Stimulated activated CD4-positive, alpha-beta T cell treated with anti-CD3 and anti-CD28 coated beads, Interleukin-2, amount 100 ng/mL, for 24 hours (primary cell): ENCODE results near the gene CAB39L.
A peak's percentile ranks its signal among the peaks of the same experiment; 100 is the strongest.
"Not testable (repeated sequence)": the region's sequence is repeated elsewhere in the genome, so short reads cannot be mapped to it uniquely, and the experiment has no call there.

Experiments
- DNase-seq, 2 donors: peaks; one replicate each; pipeline ENCODE4 v3.0.0-alpha.2; 2020

CAB39L gene

DNA sequence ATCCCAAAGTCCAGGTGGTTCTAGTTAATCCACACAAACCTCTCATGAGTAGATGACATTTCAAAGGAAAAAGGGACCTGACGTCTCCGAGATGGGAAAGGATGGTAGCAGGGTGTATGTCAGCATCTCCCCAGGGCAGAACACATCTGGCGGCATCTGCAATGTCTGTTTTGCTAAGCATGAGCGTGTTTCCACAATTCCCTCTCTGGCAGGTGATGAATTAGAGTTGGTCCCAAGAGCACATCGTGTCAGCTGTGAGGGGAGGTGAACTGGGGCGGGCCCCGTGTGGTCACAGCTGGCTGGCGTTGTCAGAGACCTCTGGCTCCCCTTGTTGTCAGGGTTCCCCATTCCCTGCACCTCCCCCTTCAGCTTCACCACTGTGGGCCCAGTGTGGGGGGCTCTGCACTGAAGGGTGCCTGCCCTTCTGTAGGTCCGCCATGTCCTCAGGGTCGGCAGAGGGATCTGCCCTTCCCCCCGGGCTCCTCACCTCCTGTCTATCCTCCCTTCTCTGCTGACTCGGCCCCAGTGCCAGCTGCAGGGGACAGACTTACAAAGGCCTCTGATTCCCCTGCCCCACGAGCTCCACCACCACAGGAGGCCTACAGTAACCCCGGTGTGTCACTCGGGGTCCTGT is 138.0 kb downstream of the CAB39L start:
- DNase-seq, result no peak

DNA sequence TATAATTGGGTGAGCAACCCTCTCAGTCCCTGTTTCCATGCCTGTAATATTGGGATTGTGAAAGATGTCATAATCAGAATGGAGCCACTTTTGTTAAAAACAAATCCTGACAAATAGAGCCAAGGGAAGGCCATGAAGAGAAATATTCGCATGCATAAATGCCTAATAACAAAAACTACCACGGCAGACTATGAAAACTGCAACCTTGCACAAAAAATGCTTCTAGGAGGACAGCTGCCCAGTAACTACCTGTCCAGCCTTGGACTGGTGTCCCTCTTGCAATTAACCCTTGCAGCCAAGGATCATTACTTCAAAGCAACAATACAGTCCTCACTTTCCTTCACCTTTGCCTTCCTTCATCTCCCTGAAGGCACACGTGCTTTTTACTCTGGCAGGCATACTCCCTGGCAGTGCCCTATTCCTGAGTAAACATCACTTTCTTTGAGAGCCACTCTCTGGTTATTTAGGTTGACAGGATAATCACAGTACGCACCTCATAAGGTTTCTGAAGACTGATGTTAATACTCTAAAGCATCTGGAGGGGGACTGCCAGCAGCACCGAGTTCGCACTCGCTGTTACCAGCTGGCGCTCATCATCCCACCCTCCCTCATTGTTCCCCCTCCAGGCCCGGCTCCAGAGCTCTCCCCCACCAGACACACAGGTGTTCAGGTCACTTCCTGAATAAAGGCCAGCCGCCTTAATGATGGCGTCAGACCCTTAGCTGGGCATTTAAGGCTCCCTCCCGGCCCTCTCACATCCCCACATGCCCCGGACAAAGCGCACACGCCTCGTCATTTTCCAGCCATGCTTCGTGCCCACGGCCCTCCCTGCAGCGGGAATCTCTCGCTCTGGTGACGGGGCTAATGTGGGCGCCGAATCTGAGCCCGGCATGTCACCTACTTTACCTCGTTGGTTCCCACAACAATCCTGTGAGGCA is 138.8 kb downstream of the CAB39L start:
- no peak for DNase-seq

DNA sequence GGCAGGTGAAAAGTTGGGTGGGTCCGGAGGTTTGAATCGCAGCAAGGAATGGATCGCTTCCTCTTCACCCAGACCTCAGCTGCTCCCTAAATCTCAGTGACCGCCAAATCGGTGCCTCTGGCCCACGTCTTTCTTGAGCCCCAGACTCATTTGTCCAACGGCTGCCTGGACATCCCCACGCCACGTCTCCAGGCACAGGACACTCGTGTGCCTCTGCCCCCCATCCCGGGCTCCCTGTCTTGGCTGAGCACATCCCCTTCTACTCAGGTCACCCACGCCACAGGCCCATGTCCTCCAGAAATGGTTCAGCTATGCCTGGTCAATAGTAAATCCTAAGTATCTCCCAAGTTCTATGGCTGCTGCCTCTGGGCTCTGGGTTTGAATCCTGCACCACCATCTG is 139.5 kb downstream of the CAB39L start:
- DNase-seq, result no peak

DNA sequence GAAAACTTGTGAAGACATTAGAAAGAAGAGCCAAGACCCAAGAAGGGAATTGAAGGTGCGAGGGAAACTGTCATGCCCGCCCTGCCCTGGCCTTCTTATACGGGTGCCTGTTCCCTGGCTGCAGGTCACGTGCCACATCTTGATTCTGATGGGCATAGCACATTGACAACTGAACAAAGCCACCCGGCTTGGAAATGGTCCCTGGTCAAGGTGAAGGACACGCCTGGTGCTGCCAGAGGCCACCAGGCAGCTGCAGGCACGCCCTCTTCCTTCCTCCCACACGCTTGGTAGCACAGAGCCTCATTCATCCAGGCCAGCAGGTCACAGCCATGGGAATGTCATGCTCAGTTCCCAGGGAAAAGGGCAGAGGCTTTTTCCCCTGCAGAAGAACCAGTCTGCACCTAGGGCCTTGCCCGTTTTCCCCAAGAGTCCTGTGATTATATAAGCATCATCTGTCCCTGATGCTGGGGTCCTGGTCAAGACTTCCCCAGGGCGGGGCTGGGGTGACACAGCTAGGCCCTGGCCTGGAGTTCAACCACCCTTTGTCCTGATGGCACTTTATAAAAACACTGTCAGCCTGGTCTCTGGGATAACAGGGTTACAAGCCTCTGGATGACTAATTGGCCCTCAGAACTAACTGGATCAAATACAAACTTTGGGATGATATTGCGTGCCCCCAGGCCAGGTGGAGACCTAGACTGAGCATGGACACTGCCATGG is 140.2 kb downstream of the CAB39L start:
- no peak for DNase-seq

DNA sequence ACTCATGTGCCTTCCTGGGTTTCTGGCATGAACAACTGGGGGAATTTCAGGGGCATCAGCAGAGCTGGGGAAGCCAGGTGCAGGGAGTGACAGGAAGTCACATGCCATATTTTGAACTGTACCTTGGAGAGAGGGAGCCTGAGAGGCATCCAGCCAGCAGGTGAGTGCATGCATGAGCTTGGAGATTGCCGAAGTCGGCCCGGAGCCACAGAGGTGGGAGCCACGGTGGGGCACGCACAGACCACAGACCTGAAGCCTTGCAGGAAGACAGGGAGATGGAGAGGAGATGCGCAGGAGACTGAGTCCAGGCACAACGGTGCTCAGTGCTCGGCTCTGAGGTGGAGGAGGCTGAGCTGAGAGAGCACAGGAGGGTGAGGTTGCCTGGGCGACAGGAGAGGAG is 141.0 kb downstream of the CAB39L start:
- DNase-seq, result no peak

DNA sequence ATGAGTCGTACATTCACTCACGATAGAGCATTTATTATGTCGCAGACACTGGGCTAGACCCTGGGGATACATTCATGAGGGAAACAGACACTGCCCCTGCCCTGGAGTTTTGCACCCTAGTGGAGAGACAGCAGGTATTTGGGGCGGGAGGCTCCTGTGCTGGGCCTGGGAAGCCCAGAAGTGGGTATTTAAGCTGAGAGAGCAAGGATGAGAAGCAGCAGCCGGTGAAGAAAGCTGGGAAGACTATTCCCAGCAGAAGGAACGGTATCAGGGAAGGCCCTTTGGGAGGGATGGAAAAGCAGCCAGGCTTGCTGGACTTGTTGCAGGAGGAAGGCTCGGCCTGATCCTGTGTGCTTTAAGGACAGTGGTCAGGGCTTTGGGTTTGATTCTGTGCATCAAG is 141.6 kb downstream of the CAB39L start:
- DNase-seq, result no peak

DNA sequence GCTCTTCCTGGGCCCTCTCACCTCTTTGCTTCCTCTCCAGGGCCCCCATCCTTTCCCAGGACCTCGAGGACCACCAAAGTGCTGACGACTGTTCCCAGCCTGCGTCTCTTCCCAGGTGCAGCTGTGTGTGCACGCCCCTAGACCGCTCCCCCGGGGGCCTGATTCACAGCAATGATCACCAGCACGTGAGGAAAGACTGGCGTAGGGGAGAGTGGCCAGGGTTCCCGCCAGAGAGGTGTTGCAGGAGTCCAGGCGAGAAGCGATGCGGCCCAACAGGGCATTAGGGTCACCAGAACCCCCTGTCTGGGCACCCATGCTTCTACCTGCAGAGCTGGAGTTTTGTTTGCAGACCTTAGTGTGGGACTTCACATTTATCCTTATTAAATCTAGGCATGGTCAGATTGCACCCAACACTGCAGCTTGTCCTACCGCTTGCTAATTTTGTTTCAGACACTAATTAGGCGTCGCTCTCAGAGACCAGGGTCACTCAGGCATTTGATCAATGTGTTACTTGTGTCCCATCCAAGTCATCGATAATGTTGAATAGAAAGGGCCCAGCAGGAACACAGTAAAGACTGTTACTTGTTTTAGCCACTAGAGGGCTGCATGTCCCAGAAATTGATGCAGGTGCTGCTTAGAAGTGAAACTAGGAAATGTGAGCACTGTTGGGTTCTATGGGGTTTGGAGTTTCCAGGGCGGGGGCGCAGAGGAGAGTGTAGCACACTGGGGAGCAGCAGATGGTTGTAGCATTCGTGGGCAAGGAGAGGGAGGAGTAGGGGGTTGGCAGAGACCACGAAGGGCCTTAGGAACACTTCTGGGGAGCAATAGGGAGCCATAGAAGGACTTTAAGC is 142.9 kb downstream of the CAB39L start:
- DNase-seq, result peak; percentile 59 to 68

DNA sequence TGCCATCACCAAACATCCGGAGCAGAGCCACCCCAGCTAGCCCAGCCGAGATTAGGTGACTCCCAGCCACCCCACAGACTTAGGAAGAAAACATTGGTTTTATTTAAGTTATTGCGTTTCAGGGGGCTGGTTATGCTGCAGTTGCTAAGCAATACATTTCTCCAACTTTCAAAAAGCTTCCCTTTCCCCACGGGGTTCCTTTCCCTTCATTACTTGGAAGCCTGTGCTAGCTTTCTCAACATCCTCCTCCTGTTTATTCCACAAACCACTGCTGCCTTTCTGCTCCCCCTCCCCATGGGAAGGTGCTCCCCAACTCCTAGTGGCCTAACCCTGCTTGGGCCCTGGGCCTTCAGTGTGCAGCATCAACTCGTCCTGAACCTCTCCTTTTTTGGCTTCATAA is 143.6 kb downstream of the CAB39L start:
- no peak for DNase-seq

DNA sequence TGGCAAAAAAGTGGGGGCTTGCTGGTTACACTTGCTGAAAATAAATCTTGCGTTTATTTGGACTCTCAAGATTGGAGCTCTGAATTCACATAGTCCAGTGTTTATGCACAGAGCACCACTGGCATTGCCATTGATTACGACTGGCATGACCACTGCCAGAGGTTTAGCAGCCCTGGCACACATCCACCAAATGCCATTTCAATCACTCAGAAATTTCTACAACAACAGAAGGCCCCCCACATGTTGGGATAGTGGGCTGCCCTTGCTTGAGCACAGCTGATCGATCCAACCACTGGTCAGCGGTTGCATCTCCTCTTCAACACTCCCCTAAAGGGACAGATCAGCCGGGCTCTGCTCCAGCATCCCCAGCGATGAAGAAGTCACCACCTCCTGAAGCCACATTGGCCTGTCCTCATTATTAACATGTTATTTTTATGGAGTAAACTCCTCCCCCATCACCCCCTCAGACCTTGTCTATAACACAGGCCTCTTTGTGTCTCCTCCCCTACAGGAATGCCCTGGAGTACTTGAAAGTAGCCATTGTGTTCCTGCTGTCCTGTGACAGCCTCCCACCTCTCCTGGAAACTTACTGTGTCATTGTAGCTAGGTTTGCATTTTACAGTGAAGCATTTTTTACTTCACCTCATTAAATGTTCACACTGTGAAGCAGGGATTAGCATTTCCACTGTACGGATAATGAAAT is 144.8 kb downstream of the CAB39L start:
- no peak for DNase-seq

DNA sequence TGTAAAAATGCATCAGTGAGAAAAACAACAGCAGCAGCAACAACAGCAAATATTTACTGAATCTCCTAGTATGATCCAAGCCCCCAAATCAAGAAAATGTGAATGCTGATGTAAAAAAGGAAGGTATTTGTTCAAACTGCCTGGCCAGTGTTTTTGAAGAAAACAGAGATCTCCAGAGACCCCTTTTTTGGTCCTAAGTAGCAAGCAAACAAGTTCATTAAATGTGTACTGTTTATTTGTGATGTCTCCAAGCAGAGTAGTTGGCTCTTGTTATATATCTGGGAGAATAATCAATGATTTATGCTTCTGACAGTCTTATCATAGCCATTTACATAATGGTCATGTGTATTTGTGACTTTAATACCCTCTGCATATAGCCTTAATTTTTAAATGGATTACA is 145.4 kb downstream of the CAB39L start:
- no peak for DNase-seq

DNA sequence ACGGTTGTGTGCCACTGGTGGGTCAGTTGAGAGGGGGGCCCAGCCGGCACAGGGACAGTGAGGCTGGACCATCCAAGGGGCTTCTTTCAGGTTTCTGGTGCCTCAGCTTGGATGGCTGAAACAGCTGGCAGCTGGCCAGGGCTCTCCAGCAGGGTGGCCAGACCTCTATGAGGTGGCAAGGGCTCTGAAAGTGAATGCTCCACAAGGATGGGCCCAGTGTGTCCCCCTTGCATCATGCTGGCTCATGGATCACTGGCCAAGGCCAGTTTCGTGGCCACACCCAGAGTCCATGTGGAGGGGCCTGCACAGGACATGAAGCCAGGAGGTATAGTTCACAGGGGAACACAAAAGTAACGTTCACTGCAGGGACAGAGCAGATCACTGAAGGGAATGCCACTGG is 146.5 kb downstream of the CAB39L start:
- DNase-seq, result no peak

DNA sequence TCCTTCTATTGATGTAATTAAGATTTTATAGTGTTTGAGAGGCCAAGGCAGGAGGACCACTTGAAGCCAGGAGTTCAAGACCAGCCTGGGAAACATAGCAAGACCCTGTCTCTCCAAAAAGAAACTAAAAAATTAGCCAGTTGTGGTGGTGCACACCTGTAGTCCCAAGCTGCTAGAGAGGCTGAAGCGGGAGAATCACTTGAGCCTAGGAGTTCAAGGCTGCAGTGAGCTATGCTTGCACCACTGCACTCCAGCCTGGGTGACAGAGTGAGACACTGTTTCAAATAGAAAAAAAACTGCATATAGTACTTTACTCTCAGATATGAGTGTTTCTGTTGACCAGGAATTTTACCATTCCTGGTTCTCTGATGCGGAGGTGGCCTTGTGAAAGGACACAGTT is 147.2 kb downstream of the CAB39L start:
- no peak for DNase-seq

DNA sequence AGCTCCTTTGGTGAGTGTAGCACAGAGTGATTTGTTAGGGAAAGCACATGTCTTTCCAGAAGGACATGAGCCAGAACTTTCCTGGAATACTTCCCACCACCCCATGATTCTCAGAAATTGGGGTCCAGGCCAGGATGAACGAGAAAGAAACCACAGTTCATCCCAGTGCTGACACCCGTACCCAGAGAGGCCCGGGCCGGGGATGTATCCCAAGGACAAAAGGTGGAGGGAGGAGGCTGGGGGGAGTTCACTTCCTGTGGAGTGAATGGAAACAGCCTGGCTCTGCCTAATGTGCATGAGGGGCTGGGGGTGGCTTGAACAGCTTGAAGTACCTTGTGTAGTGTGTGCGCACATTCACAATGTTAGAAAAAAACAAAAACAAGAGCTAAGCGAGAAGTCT is 148.6 kb downstream of the CAB39L start:
- no peak for DNase-seq

DNA sequence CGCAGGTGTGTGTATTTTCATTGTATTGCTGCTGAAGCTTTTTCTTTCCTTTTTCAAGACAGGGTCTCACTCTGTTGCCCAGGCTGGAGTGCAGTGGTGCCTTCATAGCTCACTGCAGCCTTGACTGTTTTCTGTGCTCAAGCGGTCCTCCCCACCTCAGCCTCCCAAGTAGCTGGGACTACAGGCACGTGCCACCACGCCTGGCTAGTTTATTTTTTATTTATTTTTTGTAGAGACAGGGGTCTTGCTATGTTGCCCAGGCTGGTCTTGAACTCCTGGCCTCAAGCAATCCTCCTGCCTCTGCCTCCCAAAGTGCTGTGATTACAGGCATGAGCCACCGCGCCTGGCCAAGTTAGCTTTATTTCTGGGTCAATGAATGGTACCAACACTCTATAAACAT is 149.1 kb downstream of the CAB39L start:
- DNase-seq, result not testable (repeated sequence)

DNA sequence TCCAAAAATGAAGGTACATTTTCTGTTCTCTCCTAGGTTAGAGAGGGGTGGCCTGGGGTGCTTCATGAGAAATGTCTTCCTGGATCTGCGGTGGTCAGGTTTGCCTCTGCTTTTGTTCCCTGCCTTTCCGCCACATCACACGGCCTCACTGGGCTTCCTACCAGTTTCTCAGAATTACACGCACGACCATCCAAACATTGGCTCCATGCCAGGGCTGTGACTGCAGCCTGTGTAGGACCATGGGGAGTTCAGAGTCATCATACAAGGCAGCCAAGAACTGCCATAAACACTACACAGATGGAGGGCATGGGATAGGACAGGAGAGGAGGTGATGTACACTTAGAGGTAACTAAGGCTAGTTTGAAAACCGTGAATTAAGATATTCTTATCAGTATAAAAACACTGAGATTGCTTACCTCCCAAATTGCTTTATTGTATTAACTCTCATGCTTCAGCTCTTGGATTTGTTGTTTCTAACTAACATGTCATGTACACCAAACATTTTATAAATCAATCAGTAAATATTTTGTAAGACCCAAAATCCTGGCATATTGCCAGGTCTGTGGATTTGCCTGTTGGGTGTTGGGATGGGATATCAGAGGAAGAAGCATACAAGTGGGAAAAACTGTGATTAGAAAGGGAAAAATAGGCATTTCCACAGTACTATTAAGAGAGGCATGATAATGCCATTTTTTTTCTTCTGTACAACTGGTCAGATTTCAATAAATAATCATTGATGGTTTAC is 150.9 kb downstream of the CAB39L start:
- DNase-seq, result peak in 1 of 2 donors; percentile 15

DNA sequence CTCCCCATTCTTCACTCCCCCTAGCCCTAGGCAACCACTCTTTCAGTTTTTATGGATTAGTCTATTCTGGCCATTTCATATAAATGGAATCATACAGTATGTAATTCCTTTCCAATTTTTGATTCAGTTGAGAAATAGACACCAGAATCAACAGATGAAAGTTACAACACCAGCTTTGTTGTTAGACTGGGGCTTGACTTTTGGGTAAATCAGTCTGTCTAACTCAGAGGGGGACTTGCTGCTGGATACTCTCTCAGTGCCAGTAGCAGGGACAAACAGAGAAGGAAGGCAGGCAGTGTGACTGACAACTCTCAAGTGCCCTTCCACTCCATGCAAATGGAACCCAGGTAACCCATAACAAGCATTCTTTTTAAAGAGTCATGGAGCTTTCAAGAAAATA is 155.4 kb downstream of the CAB39L start:
- no peak for DNase-seq

DNA sequence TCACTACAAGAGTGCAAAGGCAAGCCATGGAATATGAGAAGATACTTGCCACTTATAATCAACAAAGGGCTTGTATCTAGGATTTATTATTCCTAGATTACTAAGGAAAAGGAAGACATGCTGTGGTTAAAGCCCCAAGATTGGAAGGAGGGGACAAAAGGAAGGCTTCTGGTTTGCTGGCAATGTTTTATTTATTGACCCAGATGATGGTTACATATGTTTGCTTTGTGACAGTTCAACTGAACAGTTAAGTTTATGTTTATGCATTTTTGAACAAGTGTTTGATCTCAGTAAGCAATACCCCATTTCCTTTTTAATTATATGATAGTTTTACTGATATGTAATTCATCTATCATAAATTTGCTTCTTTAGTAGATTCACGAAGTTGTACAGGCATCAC is 155.9 kb downstream of the CAB39L start:
- no peak for DNase-seq

DNA sequence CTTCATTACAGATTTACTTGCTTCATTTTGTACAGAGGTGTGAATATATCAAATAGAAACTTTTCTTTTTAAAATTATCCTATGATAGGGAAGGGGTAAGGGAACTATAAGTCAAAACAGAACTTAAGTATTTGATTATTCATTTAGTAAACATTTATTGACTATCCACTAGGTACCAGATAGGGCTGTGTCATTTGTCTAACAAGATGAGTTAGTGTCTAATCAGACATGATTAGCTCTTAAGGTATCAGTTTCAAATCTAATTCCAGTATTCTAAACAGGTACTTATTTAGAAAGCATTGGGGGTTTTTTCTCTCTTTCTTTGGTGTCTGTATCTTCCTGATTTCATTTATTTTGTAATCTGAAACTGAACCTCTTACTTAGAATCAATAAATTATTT is 164.0 kb downstream of the CAB39L start:
- DNase-seq, result no peak

DNA sequence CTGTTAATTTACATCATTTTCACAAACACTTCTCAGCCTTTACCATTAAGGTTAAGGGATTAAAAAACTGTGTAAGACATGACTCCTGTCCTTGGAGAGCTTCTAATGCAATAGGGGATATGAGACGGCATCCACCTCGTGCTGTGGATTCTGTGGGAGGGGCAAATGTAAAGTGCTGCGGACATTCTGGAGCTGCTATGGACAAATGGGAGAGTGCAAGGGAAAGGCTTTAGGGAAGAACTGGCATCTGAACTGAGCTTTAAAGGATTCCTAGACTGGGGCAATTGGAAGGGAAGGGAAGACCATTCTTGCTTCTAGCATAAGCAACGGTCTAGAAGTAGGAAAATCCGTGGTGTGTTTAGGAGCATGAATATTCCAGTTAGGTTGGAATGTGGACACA is 164.8 kb downstream of the CAB39L start:
- DNase-seq, result no peak

DNA sequence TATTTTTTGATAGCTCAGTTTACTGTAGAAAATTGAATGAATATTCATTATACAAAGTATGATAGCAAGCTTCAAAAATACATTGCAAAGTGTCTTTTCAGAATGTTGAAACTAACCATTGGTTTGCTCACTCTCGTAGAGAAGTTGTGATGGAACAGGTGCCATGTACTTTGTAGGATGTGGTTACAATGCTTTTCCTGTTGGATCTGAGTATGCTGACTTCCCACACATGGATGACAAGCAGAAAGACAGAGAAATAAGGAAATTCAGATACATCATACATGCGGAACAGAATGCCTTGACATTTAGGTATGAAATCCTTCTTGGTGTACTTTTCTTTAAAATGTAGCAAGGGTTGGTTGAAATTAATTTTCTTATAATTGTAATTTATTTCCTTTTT is 165.7 kb downstream of the CAB39L start:
- no peak for DNase-seq

DNA sequence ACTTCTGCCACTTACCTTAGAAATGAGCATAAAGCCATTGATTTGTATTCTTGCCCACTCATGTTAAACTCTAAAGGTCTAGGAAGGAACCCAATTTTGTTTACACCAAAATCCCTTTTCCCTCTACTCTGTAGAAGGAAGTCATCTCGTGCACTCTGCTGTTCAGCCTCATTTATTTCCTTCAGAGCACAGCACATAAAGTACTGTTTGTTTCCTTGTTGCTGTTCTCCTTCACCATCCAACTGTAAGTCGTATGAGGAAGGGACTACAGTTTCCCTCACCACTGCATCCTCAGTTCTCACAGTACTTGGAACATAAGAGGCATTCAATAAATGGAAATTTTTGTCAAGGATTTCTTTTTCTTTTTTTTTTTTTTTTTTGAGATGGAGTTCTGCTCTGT is 171.6 kb downstream of the CAB39L start:
- no peak for DNase-seq
